ENCODE results near the gene CCDC81.

CCDC81 gene

GRCh38 chr11:86469491-86470388, 95.1 kb downstream of the CCDC81 start:
- no peak for DNase-seq

Data from activated CD4-positive, alpha-beta T cell treated with anti-CD3 and anti-CD28 coated beads for 1 hour (primary cell).